Stimulated activated CD8-positive, alpha-beta memory T cell treated with anti-CD3 and anti-CD28 coated beads, Interleukin-15, amount 100 ng/mL, for 24 hours (primary cell): ENCODE data around the gene UGDH.

Source experiments
- DNase-seq: peaks from one replicate; pipeline ENCODE4 v3.0.0-alpha.2; 2020; ENCODE audit warnings: low read depth

The UGDH gene

GRCh38 chr4:39452153-39452859, 74.9 kb downstream of the UGDH start:
- DNase-seq: no peak

GRCh38 chr4:39451423-39452023, 75.7 kb downstream of the UGDH start:
- DNase-seq: no peak

GRCh38 chr4:39450618-39451017, 76.6 kb downstream of the UGDH start:
- no peak for DNase-seq
